SKM-1 treated with dmso at 0.1 percent for 144 hours (cell line): ENCODE results near the gene TBC1D1.

Source experiments
- DNase-seq: peaks from one replicate; lab custom pipeline; 2025; ENCODE audit not compliant: unreplicated experiment; lab: John Stamatoyannopoulos, UW

TBC1D1 gene

GRCh38 chr4:38045289-38045988, 154.6 kb downstream of the TBC1D1 start:
- no peak for DNase-seq

- DNase-seq: no peak
These were observed 156.0 kb downstream of the TBC1D1 start for GRCh38 chr4:38046727-38047489.

DNA sequence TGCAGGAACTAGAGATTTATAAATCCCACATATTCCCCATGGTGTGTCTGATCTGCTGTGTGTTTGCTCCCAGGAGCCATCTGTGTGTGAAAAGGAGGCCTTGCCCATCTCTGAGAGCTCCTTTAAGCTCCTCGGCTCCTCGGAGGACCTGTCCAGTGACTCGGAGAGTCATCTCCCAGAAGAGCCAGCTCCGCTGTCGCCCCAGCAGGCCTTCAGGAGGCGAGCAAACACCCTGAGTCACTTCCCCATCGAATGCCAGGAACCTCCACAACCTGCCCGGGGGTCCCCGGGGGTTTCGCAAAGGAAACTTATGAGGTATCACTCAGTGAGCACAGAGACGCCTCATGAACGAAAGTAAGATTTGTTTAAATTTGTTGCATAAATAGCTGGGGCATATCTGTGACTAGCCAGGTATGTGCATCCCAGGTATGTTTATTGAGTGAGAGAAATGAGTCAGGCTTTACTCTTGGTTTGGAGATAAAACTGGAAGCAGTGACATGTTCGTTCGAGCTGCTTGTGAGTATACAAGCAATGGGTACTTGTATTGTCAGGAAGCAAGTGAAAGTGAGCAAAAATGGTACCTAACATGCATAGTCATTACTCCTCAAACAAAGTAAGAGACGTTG, 158.8 kb downstream of the TBC1D1 start:
- no peak for DNase-seq

DNA sequence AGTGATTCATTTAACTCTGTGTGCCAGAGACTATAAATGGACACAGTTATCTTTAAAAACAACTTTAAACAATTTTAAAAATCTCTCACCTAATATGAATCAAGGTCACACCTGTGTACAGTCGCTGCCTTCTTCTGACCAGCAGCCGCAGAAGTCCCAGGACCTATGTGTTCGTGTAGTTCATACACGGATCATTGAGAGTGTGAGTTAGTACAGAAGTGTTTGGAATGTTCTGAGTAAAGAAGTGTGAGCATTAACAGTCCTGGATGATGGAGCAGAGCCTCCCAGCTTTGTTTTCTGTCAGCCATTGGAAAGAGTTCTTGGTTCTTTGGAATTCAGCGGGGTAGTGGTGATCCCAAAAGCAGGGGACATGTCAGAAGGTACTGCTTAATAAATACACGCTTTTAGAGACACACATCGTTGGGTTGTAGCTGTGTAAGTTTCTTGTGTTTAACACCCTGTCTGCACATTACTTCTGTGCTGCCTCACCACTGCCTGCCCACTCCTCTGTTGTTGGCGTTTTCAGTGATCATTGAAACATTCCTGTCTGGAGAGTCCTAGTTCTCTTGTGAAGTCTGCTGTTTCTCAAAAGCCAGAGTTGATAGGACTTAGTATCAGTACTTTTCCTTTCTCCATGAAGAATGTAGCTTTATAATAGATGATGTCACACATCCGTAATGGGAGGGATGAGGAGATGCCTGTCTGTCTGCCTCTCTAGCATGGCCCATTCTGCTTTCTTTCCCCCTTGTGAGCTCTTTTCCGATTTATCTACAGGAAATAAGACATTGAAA, 159.9 kb downstream of the TBC1D1 start:
- no peak for DNase-seq

DNA sequence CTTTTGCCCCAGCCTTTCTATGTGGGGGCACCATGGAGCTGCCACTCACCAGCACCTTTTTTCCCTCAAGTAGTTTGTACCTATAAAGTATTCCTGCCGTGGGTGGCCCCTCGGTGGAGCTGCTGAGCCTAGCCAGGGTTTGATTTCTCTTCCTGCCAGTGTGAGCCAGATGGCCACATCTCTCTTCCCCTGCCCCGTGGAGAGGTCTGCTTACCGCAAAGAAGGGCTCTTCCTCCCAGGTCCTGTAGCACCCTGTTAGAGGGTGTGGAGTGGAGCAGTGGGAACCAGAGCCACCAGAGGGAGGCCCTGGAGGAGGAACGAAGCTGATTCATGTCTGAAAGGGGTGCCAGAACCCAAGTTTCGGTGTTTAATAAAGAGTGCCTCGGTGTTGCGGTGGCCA, 164.7 kb downstream of the TBC1D1 start:
- DNase-seq: no peak

DNA sequence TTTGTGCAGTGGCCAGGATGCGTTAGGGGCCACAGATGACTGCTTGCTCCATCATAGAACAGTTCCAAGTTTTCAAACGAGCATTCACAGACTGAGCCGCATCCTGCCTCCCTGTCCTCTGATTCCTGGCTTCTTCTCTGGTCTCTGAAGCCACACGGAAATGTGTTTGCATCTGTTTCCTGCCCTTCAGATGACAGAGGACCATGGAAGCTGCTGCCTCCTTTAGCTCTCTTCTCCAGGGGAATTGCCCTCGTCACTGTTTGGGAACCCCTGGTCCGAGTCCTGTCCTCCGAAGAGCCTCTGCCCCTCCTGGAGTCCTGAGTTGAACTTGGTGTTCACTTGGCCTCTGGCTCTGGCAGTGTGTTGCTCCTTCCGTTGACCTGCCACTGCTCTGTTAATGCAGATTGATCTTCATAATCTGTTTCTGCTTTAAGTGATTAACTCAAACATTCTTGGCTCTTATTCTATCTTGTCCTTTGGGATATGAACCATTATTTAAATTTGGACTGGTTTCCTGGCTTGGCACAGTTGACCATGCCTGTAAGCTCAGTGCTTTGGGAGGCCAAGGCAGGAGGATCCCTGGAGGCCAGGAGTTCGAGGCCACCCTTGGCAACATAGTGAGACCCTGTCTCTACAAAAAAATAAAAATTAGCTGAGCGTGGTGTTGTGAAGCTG, 165.3 kb downstream of the TBC1D1 start:
- DNase-seq: no peak

DNA sequence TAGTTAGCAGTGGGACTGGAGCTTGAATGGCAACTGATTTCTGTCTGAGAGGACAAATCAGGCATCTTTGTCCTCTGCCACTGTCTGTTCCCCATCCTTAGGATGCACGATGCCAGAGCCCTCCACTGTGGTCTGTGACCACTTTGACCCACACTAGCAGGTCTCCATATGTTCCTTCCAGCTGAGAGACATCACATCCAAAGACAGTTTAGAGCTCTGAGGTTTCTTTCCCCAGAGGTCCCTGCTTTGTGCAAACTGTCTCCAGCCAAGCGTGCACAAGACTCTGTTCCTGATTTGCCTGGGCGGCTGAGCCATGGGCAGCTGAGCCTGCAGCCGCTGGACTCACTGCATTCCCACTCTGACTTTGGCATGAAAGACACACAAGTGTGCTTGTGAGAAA, 167.3 kb downstream of the TBC1D1 start:
- no peak for DNase-seq

DNA sequence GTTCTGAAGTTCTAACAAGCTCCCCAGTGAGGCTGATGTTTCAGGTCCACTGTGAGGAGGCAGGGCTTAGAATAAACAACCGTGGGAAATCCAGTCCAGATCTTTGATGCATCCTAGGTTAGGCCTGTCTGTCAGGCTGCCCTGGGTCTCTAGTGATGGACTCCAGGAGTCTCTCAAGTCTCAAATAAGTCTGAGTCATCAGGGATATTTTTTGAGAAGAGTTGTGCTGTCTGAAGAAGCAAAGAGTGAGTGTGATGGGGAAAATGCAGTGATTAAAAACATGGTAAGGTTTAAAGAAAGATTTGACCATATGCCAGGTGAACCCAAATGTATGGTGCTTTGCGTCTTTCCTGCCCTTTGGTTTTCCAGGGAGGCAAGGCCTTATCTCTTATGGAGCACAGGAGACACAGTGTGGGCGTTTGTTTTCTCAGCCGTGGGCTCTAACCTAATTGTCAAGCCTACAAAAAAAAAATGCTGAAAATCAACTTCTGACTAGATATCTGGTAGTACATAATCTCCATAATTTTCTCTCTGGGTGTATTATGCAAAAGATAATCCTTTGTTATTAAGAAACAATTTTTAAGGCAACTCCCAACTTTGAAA, 170.0 kb downstream of the TBC1D1 start:
- no peak for DNase-seq

DNA sequence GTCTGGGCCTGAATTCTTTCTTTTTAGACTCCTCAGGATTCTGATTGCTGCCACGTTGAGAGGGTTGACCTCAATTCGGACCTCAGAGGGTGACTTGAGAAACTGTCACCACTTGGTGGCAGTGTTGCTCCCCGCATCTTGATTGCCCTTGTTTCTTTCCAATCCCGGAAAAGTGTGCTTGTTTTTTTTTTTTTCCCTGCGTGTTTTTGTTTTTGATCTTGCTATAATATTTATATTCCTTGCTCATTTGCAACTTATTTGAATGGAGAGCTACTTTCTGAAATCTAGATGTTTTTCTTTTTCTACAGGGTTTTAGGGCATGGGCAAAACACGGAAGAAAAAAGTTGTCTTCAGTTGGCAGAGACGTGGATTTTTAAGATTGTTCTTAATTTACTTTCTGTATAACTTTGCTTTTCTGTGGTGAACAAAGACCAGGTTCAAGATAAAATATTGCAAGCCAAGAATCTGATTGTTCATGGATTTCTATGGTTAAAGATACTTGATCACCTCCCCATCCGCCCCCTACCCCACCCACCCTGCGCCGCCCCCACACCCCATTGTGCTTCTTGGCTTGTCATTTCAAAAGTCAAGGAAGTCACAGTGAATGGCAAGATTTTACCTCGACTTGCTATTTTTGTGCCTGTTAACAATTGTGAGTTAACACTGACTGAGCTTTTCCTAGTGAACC, 171.3 kb downstream of the TBC1D1 start:
- peak; percentile 55 for DNase-seq

GRCh38 chr4:38062776-38063097, 171.9 kb downstream of the TBC1D1 start:
- DNase-seq: no peak

- no peak for DNase-seq
These were observed 174.3 kb downstream of the TBC1D1 start for GRCh38 chr4:38065176-38065575.

- no peak for DNase-seq
These were observed 175.0 kb downstream of the TBC1D1 start for GRCh38 chr4:38065900-38066299.

GRCh38 chr4:38067499-38067898, 176.6 kb downstream of the TBC1D1 start:
- DNase-seq: no peak

- DNase-seq: no peak
These were observed 177.2 kb downstream of the TBC1D1 start for GRCh38 chr4:38068107-38068506.

- DNase-seq: no peak
These were observed 178.4 kb downstream of the TBC1D1 start for GRCh38 chr4:38069271-38069760.

DNA sequence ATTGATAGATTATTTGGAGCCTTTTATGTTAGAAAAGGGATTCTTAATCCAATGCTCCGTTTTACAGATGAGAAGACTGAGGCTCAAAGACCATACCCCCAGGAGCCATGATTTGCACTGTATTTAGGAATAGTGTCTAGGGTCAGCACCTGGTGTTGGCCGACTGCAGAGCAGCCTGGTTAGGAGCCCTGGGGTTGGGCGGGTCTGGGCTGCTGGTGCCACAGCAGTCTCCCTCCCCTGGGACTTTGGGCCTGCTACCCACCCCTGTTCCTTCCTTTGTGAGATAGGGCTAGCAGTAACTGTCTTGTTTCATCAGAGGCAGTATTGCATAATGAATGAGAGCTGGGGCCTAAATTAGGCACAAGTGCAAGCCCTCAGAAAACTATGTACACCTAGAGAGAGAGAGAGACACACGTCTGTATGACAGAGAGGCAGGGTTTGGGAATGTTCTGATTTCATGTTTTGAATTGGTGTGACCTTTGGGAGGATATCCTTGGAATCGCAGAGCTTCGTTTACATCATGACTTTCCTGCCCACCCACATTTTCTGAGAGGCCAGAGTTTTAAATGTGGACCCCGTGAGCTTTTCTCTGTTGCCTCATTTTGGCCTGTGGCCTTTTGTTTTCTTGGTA, 181.0 kb downstream of the TBC1D1 start:
- DNase-seq: peak; percentile 87

GRCh38 chr4:38072578-38072977, 181.7 kb downstream of the TBC1D1 start:
- no peak for DNase-seq

DNA sequence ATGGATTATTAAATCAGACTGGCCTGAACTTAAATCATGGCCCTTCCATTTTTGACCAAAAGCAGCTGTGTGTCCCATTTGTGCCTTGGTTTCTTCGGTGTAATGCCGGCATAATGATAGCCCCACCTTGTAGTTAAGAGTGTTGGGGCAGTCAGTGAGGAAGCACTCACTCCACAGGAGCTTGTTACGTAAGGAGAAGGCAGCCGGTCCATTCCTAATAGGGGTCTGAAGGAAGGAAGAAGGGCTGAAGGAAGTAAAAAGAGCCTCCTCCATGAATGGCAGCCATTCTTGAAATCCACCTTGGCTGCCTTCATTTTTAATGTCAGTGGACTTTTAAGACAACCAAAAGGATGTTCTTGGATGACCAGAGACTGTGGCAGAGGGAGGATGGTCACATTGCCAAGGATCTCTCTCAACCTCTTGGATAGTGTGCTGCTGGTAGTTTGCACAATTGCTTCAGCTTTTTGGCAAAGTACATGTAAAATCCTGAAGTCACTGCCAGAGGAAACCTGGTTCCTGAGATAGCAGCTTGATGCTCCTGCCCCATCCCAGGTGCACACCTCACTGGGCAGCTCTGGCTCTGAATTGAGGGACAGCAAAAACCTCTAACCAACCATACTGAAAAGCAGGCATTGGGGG, 182.8 kb downstream of the TBC1D1 start:
- DNase-seq: peak; percentile 37
